Measurements from ENCODE around the gene TTBK1.

TTBK1 gene

GRCh38 chr6:43242908-43243663 is at the start of gene TTBK1:
Gene TTBK1, plus strand, starts transcription at chr6:43243481. Its CDS starts 3,180 bp downstream, at chr6:43246661.
- no peak for DNase-seq (ENCODE audit: low read depth)

DNA sequence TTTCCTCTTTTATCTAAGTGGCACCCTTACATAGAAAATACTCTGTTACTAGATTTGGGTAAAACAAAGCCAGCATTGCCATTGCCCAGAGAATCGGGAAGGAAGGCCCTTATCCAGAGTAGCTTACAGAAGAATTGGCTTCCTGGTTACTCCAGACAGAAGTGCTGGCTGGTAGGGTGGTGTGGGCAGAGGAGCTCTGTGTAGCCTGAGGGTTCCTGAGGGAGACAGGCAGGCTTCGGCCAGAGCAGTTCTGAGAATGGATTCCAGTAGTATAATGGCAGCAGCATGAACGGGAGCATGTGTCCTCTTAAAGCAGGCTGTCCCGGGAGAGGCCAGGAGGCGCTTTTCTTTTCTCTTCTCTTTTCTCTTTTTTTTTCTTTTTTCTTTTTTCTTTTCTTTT is 49.4 kb upstream of the TTBK1 start:
- no peak for DNase-seq (ENCODE audit: low read depth)

DNA sequence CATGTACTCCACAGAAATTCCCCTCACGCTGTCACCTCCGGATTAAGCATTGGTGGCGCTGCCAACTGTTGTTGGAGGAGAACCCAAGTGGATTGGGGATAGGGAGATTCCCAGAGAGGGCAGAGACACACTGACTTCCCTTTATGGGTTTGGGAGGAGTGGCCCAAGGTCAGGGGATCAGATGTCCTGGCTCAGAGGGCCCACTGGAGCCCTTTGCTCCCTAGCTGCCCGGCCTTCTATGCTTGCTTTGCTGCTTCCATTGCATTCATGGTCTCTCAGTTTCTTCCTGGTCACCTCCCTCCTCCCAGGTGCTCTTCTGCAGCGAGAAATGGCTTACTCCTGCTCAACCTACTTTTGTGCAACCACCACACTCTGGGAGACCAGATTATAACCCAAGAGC is 46.9 kb upstream of the TTBK1 start:
- DNase-seq (ENCODE audit: low read depth): no peak

DNA sequence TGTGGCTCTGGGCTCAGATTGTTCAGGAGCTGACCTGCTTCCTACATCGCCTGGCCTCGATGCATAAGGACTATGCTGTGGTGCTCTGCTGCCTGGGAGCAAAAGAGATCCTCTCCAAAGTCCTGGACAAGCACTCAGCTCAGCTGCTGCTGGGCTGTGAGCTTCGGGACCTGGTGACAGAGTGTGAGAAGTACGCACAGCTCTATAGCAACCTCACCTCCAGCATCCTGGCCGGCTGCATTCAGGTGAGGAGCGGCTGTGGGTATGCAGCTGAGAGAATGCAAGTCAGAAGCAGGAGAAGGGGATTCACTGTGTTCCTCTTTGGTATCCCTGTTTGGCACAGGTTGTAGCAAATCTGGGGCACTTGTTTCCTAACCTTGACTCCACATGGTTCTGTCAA is 43.4 kb upstream of the TTBK1 start:
- DNase-seq (ENCODE audit: low read depth): no peak

- no peak for DNase-seq (ENCODE audit: low read depth)
Observed at GRCh38 chr6:43200541-43200940, 42.7 kb upstream of the TTBK1 start.

DNA sequence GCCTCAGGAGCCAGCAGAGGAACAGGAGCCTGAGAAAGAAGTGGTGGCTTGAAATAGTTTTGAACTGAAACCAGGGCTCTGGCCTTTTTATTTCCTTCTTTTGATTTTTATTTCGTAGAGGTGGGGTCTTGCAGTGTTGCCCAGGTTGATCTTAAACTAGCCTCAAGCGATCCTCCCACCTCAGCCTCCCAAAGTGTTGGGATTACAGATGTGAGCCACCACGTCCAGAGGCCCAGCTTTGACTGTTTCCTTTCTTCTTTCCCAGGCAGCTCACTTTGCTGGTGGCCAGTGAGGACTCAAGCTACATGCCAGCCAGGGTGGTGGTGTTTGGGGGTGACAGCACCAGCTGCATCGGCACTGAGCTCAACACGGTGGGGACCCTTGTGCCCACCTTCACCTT is 40.8 kb upstream of the TTBK1 start:
- no peak for DNase-seq (ENCODE audit: low read depth)

GRCh38 chr6:43203029-43203717 is 40.1 kb upstream of the TTBK1 start:
- DNase-seq (ENCODE audit: low read depth): no peak

- DNase-seq (ENCODE audit: low read depth): no peak
Observed at GRCh38 chr6:43203718-43204095, 39.6 kb upstream of the TTBK1 start.

DNA sequence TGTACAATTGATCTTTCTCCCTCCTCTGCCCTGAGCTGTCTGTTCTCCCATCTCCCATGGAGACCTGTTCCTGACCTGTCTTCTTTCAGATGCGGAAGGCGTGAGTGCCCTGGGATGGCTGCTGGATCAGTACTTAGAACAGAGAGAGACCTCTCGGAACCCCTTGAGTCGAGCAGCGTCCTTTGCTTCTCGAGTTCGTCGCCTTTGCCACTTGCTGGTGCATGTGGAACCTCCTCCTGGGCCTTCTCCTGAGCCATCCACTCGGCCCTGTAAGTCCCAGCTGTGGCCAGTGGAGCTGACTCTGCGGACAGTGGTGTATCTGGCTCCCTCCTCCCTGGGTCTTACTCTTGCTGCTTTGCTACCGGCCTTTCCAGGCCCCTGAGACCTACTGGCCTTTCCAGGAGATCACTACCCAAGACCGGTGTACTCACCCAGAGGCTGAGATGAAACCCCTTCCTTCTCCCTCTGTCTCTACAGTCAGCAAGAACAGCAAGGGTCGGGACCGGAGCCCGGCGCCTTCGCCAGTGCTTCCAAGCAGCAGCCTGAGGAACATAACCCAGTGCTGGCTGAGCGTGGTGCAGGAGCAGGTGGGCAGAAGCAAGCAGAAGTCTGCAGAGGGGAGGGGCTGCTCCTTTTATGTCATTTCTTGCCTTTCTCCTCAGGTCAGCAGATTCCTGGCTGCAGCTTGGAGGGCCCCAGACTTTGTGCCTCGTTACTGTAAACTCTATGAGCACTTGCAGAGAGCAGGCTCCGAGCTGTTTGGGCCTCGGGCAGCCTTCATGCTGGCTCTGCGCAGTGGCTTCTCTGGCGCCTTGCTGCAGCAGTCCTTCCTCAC is 38.8 kb upstream of the TTBK1 start:
- no peak for DNase-seq (ENCODE audit: low read depth)

- DNase-seq (ENCODE audit: low read depth): no peak
Observed at GRCh38 chr6:43205849-43206248, 37.4 kb upstream of the TTBK1 start.

GRCh38 chr6:43207286-43207685 is 36.0 kb upstream of the TTBK1 start:
- DNase-seq (ENCODE audit: low read depth): no peak

DNA sequence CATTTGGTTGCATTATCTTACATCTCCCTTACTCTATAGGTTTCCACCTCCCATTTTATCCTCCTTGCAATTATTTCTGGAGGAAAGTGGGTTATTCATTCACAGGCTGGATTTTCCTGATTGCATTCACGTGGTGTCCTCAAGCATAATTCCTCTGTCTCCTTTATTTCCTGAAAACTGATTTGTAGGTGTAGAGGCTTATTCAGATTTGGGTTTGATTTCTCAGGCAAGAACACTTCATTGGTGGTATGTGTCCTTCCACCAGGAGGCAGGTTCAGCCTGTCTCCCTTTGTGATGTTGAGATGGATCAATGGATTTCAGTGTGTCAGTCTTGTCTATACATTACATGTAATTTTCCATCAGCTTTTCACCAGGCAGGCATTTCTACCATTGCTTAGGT is 31.3 kb upstream of the TTBK1 start:
- DNase-seq (ENCODE audit: low read depth): no peak

- DNase-seq (ENCODE audit: low read depth): no peak
Observed at GRCh38 chr6:43213431-43213830, 29.9 kb upstream of the TTBK1 start.

- DNase-seq (ENCODE audit: low read depth): no peak
Observed at GRCh38 chr6:43215066-43215465, 28.2 kb upstream of the TTBK1 start.

DNA sequence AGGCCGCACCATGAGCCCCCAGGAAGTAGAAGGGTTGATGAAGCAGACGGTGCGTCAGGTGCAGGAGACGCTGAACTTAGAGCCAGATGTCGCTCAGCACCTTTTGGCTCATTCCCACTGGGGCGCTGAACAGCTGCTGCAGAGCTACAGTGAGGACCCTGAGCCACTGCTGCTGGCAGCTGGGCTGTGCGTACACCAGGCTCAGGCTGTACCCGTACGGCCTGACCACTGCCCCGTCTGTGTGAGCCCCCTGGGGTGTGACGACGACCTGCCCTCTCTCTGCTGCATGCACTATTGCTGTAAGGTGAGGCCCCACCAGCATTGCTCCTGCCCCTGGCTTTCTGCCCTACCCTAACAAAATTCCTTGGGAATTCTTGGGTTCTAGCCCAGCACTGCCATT is 27.1 kb upstream of the TTBK1 start:
- no peak for DNase-seq (ENCODE audit: low read depth)

GRCh38 chr6:43217351-43217750 is 25.9 kb upstream of the TTBK1 start:
- DNase-seq (ENCODE audit: low read depth): no peak

GRCh38 chr6:43219119-43219518 is 24.2 kb upstream of the TTBK1 start:
- no peak for DNase-seq (ENCODE audit: low read depth)

DNA sequence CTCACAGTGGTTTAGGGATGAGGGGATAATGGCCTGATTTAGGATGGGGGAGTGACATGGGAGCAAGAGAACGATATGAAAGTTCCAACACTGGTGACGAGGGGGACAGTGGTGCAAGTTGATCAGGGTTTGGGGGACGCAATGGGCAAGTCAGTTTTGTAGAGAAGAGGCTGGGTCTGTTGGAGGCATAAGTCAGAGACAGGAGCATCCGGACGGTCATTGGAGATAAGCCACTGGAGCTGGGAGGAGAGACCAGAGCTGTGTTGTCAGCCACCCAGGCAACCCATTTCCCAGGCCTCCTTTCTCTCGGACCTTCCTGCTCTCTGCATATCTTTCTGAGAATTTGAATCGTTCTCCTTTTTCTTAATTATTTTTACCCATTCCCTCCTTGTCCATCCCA is 23.5 kb upstream of the TTBK1 start:
- DNase-seq (ENCODE audit: low read depth): no peak

DNA sequence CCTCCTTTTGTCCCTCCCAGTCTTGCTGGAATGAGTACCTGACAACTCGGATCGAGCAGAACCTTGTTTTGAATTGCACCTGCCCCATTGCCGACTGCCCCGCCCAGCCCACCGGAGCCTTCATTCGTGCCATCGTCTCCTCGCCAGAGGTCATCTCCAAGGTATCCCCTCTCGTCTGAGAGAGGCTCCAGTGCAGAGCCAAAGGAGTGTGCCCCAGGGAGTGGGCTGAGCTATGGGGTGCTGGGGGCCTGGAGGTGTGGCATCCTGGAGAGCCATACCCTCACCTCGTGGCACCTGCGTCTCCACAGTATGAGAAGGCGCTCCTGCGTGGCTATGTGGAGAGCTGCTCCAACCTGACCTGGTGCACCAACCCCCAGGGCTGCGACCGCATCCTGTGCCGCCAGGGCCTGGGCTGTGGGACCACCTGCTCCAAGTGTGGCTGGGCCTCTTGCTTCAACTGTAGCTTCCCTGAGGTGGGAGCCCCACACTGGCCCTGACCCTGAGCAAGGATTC is 22.8 kb upstream of the TTBK1 start:
- no peak for DNase-seq (ENCODE audit: low read depth)

GRCh38 chr6:43221046-43221972 is 22.0 kb upstream of the TTBK1 start:
- no peak for DNase-seq (ENCODE audit: low read depth)

- no peak for DNase-seq (ENCODE audit: low read depth)
Observed at GRCh38 chr6:43222418-43223059, 20.7 kb upstream of the TTBK1 start.
